HG03439 (cell line): ENCODE data around the gene YTHDF1.

Experiments used
- ATAC-seq: cut with Tn5 transposase; IDR thresholded peaks from one replicate; pipeline ENCODE4 v1.9.1; 2021; ENCODE audit warnings: mild to moderate bottlenecking, moderate library complexity; ENCODE audit not compliant: unreplicated experiment

The YTHDF1 gene

DNA sequence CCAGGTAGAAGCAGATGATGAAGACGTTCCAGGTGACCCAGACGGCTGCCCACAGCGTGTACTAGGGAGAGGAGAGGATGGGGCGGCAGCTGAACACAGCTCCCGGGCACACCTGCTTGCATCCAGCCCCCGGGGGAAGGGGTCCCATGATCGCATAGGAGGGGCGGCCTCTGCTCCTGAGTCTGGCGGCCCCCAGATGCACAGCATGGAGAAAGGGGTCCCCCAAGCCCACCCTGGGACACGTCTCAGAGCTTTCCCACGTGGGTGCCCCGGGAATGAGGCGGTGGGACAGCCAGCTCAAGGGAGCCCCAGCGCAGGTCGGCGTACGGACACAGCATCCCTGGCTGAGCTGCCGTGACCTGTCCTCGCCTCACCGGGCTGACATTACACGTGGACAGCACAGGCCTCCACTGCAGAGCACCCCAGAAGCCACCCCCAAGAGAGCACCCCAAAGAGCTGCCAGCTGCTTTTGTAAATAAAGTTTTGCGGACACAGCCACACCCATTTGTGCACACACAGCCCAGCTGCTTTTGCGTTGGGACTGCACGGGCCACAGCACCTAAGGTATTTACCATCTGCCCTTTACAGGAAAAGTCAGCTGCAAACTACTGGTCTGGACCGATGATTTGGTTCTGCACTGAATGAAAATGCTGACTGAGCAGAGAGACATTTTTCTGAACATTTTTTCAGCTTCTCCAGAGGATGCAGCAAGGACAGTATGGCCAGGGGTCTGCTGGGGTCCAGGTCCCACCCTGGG, 33.1 kb upstream of the YTHDF1 start:
- no peak for ATAC-seq

DNA sequence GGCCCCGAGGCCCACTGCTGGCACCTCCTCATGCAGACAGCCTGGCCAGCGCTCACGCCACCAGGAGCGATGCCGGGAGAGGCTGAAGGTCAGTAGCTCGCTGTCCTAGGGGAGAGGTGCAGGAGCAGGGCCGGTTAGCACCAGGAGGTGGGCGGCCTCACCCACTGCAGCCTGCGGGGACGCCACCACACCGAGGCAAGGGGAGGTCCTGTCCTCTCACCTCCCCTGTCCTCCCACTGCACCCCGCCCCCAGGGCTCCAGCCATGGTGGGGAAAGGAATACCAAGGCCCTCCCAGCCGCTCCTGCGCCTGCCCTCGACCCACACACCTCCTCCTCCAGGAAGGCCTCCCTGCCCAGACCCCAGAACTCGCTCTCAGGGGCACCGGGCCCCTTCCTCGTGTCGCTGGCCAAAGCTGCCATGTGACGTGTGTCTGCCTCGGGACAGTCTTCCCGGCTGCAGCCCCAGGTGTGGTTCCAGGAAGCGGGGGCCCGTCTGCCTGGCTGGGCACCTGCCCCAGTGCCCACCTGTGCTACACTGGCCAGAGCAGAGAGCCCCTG, 31.8 kb upstream of the YTHDF1 start:
- ATAC-seq: no peak

GRCh38 chr20:63246490-63247288, 30.8 kb upstream of the YTHDF1 start:
- ATAC-seq: no peak

GRCh38 chr20:63244468-63244867, 28.5 kb upstream of the YTHDF1 start:
- ATAC-seq: no peak

- no peak for ATAC-seq
These were observed 27.8 kb upstream of the YTHDF1 start for GRCh38 chr20:63243604-63244247.

- no peak for ATAC-seq
These were observed 26.8 kb upstream of the YTHDF1 start for GRCh38 chr20:63242736-63243135.

GRCh38 chr20:63241272-63241671, 25.3 kb upstream of the YTHDF1 start:
- ATAC-seq: no peak

DNA sequence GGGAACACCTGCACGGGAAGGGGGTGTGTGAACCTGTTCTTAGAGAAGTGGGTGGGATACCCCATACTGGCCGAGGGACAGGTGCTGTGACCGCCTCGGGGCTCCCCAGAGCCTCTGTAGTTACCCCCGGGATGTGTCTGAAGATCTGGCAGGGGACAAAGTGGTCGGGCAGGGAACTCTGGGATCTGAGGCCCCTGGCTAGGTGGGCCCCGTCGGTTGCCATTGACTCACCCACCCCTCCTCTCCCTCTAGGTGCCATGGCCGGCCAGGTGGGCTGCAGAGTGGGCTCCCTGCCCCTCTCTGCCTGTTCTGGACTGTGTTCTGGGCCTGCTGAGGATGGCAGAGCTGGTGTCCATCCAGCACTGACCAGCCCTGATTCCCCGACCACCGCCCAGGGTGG, 24.1 kb upstream of the YTHDF1 start:
- no peak for ATAC-seq

GRCh38 chr20:63239431-63239830, 23.5 kb upstream of the YTHDF1 start:
- no peak for ATAC-seq

DNA sequence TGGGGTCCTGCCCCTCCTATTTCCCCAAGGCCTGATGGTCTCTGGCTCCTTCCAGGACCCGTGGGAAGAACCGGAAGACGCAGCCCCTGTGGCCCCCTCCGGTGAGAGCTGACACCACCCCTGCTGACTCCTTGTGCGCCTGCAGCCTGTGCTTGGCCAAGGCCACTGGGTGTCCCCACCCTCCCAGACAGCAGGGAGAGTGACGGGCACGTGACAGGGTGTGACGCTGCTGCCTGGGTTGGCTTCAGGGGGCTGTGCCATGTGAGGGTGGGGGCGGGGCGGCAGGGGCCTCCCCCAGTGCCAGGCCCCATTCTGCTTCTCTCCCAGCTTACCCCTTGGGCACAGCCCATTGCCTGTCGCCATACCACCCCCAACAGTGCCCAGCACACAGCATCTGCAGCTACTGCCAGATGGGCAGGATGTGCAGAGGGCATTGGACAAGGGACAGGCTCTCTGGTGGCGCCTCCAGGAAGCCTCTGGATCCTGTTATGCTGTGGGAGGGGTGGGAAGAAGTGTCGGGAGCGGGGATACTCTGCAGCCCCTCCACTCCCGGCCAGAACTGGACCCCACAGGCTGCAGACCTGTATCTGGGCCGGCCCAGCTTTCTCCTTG, 22.7 kb upstream of the YTHDF1 start:
- ATAC-seq: no peak

- ATAC-seq: no peak
These were observed 22.1 kb upstream of the YTHDF1 start for GRCh38 chr20:63238031-63238430.

DNA sequence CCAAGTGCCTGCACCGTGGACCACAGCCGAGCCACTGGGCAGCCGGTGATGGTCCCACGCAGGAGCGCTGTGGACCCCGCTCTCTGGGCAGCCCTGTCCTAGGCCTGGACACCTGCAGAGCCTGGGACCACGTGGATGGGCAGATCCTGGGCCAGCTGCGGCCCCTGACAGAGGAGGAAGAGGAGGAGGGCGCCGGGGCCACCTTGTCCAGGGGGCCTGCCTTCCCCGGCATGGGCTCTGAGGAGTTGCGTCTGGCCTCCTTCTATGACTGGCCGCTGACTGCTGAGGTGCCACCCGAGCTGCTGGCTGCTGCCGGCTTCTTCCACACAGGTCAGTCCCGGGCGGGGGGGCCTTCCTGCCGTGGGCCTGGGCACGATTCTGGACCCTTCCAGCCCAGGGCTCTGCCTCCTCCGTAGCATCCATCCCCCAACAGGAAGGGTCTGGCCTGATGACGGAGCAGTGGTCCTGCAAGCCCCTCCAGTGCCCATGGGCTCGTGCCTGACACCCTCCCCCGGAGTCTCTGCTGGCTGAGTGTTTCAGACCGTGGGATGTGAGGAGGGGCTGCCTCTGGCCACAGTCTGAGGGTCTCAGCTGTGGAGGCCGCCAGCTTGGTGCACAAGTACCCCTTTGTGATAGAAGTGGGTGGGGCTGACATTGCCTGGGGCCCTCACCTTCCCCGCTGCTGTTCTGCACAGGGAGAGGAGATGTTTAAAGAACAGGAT, 20.3 kb upstream of the YTHDF1 start:
- no peak for ATAC-seq

- ATAC-seq: no peak
These were observed 19.6 kb upstream of the YTHDF1 start, which contains the start of gene BIRC7 for GRCh38 chr20:63235399-63235983. Gene BIRC7, plus strand, starts transcription at chr20:63235905. Its CDS starts 192 bp downstream, at chr20:63236097.

DNA sequence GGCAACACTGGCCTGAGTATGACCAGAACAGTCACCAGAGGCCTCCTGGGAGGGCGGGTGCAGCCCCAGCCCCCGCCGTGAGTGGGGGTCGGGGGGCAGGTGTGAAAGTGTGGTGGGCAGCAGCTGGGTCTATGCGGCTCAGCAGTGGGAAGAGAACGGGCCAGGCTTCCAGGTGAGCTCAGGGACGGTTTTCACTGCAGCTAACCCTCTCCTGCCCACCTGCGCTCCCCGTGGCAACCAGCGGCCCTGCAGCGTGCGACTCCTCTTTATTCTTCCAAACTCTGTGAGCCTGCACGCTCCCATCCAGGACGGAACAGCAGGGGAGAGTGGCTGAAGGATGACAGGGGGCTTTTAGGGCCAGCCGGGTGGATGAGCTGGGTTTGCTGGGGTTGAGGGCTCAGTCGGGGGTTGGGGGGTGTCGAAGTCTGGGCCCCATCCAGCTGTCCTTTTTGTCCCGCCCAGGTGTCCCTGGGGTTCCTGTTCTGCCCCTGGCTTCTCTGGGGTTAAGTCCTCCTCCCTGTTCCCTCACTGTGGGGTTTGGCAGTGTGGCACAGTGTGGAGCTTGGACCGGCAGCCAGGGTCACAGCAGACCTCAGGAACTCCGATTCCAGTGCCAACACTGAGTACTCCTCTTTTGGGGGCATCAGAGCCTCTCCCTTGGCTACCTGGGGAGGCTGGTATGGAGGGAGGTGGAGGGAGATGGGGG, 18.9 kb upstream of the YTHDF1 start:
- no peak for ATAC-seq

DNA sequence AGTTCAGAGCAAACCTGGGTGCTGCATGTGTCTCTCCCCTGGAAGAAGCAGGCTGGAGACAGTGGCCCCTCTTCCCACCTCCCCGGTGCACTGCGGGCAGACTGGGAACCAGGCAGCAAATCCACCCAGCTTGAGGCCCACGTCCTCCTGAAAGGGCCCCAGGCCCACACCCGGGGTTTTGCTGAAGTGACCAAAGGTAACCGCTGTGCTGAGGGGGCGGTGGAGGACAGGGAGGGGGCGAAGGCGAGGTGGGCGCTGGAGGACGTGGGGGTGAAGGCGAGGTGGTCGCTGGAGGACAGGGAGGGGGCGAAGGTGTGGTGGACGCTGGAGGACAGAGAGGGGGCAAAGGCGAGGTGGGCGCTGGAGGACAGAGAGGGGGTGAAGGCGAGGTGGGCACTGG, 18.0 kb upstream of the YTHDF1 start:
- no peak for ATAC-seq

DNA sequence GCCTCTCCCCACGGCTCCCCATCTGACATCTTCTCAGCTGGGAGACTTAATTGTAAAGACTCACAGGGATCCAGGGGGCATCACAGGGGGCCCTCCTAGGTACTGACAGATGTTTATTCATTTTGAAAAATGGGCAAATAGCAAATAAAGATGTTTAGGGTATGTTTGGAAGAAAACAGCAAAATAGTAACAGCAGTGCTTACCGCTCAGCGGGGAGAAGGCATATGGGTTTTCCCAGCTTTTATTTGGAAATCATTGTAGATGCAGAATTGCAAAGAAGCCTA, 17.1 kb upstream of the YTHDF1 start:
- no peak for ATAC-seq

- ATAC-seq: no peak
These were observed 16.5 kb upstream of the YTHDF1 start for GRCh38 chr20:63232235-63233060.

GRCh38 chr20:63230800-63231268, 14.9 kb upstream of the YTHDF1 start:
- ATAC-seq: no peak

DNA sequence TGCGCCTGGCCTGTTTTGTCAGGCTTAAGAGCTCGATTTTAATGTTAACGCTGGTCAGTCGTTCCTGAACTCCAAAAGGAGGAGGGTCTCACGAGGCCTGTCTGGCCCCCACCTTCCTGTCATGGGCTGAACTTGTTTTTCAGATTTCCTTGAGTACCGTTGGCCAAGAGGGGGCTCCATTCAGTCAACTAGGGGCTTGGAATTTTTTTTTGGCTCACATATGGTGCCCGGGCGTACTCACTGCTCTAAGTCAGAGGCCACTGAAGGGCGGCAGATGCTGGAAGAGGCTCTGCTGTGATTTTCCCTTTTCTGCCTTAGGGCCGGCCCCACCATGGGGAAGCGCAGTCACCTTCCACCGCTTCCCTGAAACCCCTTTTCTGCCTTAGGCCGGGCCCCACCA, 12.9 kb upstream of the YTHDF1 start:
- no peak for ATAC-seq
